Natural killer cell (primary cell): Measurements from ENCODE around the gene MFSD12. TPM values are rescaled to one million over a fixed set of nuclear protein-coding genes. Genes with fewer than 3 reads are reported as not detected.
A peak's percentile ranks its signal among the peaks of the same experiment; 100 is the strongest.

Experiments
- ATAC-seq, 3 donors: fragments of 150-1000 bp in 2 of 3; fragments of 200-7000 bp in 1 of 3; cut with Tn5 transposase; 1 replicate in 1 of 3; 2 replicates in 2 of 3; pipeline ENCODE4 v1.10.0; 2021; ENCODE audit warnings: mild to moderate bottlenecking in 2 of 3, moderate library complexity in 2 of 3
- DNase-seq, 2 donors: peaks; one replicate each; pipeline versions ENCODE4 v3.0.0 to v3.0.0-alpha.2; 2013 to 2021; ENCODE audit warnings: mixed read lengths in 1 of 2
- H3K27ac ChIP-seq: one replicate; pipeline ENCODE4 v1.5.1; 2013; ENCODE audit warnings: mild to moderate bottlenecking, low read length
- H3K27me3 ChIP-seq: one replicate; pipeline ENCODE4 v1.6.1; 2013; ENCODE audit warnings: low read length; ENCODE audit not compliant: control insufficient read depth, insufficient read depth
- H3K36me3 ChIP-seq: one replicate; pipeline ENCODE4 v1.6.1; 2013; ENCODE audit warnings: low read length; ENCODE audit not compliant: control insufficient read depth, insufficient read depth
- H3K4me1 ChIP-seq: one replicate; pipeline ENCODE4 v1.6.1; 2013; ENCODE audit warnings: low read length; ENCODE audit not compliant: control insufficient read depth, insufficient read depth
- H3K4me3 ChIP-seq: one replicate; pipeline ENCODE4 v1.5.1; 2013; ENCODE audit warnings: low read length
- H3K9me3 ChIP-seq: one replicate; pipeline ENCODE4 v1.6.1; 2013; ENCODE audit warnings: low read length; ENCODE audit not compliant: control insufficient read depth, insufficient read depth
- H3K27ac Mint-ChIP-seq, 2 donors: one replicate each; pipeline ENCODE4 v1.8.0; 2022; ENCODE audit warnings: mild to moderate bottlenecking in 2 of 2, mixed read lengths in 2 of 2, moderate library complexity in 1 of 2
- H3K27me3 Mint-ChIP-seq, 2 donors: one replicate each; pipeline ENCODE4 v1.8.0; 2022; ENCODE audit warnings: low read depth in 2 of 2, mixed read lengths in 2 of 2
- H3K36me3 Mint-ChIP-seq: one replicate; pipeline ENCODE4 v1.8.0; 2022; ENCODE audit warnings: mixed read lengths
- H3K4me1 Mint-ChIP-seq, 2 donors: one replicate each; pipeline ENCODE4 v1.8.0; 2022; ENCODE audit warnings: mixed read lengths in 2 of 2
- H3K4me3 Mint-ChIP-seq: one replicate; pipeline ENCODE4 v1.8.0; 2022; ENCODE audit warnings: mild to moderate bottlenecking, moderate library complexity, mixed read lengths
- H3K9me3 Mint-ChIP-seq, 2 donors: one replicate each; pipeline ENCODE4 v1.8.0; 2022; ENCODE audit warnings: mixed read lengths in 2 of 2
- CTCF ChIP-seq: fragments of 200-600 bp; IDR thresholded peaks from one replicate; pipeline ENCODE4 v1.8.0; 2022; ENCODE audit warnings: antibody characterized with exemption
- WGBS: methylation state at CpG from one replicate; pipeline ENCODE4 v1.1.7; 2013; ENCODE audit warnings: missing lambda C conversion rate; ENCODE audit not compliant: insufficient coverage; 5-methylcytosine and 5-hydroxymethylcytosine counted together
- intact Hi-C: fragments of 100-400 bp; cut with micrococcal nuclease; formaldehyde crosslinking; loops from one replicate; pipeline ENCODE4 v1.14.2; 2022
- total RNA-seq, 4 donors: library from RNA; stranded (reverse); fragments of 120-200 nt in 1 of 4; gene quantifications; one replicate each; pipeline versions ENCODE4 v1.2.3 to v1.2.4, GENCODE V29; 2013 to 2022

Gene MFSD12
- 10 to 100 TPM; 29.8 to 34.5 (median 33.6) TPM for total RNA-seq
- total RNA-seq (2013): 27.6 TPM

- Histone ChIP-seq H3K4me3 (peak within 1 kb of the TSS; percentile 89), H3K9me3 (no peaks in the 10 kb centered on the region), H3K27ac (peak within 1 kb of the TSS; percentile 64), H3K27me3 (no peaks in the 10 kb centered on the region), H3K36me3 (no peaks in the 10 kb centered on the region), H3K4me1 (peaks cover 50% of the 10 kb centered on the region)
- intact Hi-C loops: loop anchor here (1.0 kb wide), 1 partner anchor 15 kb away; the partner anchor contains the start of gene HMG20B
- DNase-seq (peak; percentile 97), ATAC-seq (peak; percentile 85 to 97 (median 92))
- peak within 1 kb of the TSS; percentile 83 to 98 for H3K27ac Mint-ChIP-seq
- H3K36me3 Mint-ChIP-seq: no peaks in the 10 kb centered on the region
- peak; percentile 5 for TF ChIP-seq CTCF
- H3K4me3 Mint-ChIP-seq: peak within 1 kb of the TSS; percentile 96
- H3K27me3 Mint-ChIP-seq: no peaks in the 10 kb centered on the region
- WGBS: under 1% methylated on average over 81 of the region's 81 CpGs
- no peaks in the 10 kb centered on the region for H3K9me3 Mint-ChIP-seq
- H3K4me1 Mint-ChIP-seq: peaks cover 21 to 37% of the 10 kb centered on the region in 2 donors
Measured at GRCh38 chr19:3557461-3558248, at the start of gene MFSD12. Gene MFSD12 (minus strand): TSS chr19:3557586. CDS start chr19:3557403, 183 bp downstream.

GRCh38 chr19:3606690-3607289 is 49.4 kb upstream of the MFSD12 start, which contains the start of gene TBXA2R:
Gene TBXA2R (minus strand): TSS chr19:3606875. CDS start chr19:3600634, 6,241 bp downstream.
- peaks cover 7 to 21% of the 10 kb centered on the region in 2 donors for H3K4me1 Mint-ChIP-seq
- WGBS: 4% methylated on average over 46 of the region's 46 CpGs
- no peak for TF ChIP-seq CTCF
- intact Hi-C loops: no loop called here
- Histone ChIP-seq H3K4me3 (peak within 1 kb of the TSS; percentile 36), H3K9me3 (no peaks in the 10 kb centered on the region), H3K27me3 (no peaks in the 10 kb centered on the region), H3K4me1 (peaks cover 52% of the 10 kb centered on the region), H3K27ac (no peak within 1 kb of the TSS), H3K36me3 (peaks cover 9% of the 10 kb centered on the region)
- H3K27ac Mint-ChIP-seq: peak within 1 kb of the TSS in 1 of 2 donors; percentile 42
- no peaks in the 10 kb centered on the region for H3K9me3 Mint-ChIP-seq
- H3K27me3 Mint-ChIP-seq: no peaks in the 10 kb centered on the region
- peak within 1 kb of the TSS; percentile 71 for H3K4me3 Mint-ChIP-seq
- H3K36me3 Mint-ChIP-seq: no peaks in the 10 kb centered on the region
- DNase-seq: peak; percentile 54 to 62
- ATAC-seq: peak in 2 of 3 donors; percentile 44 to 50

- Histone ChIP-seq H3K36me3 (peaks cover 4% of the 10 kb centered on the region), H3K27me3 (no peaks in the 10 kb centered on the region), H3K4me1 (peaks cover 52% of the 10 kb centered on the region), H3K9me3 (no peaks in the 10 kb centered on the region), H3K4me3 (peak overlapping the region; percentile 36), H3K27ac (no peak overlapping the region)
- H3K27ac Mint-ChIP-seq: no peak overlapping the region
- H3K4me1 Mint-ChIP-seq: peaks cover 7 to 21% of the 10 kb centered on the region in 2 donors
- H3K4me3 Mint-ChIP-seq: peak overlapping the region; percentile 38
- H3K9me3 Mint-ChIP-seq: no peaks in the 10 kb centered on the region
- no peaks in the 10 kb centered on the region for H3K36me3 Mint-ChIP-seq
- intact Hi-C loops: no loop called here
- WGBS: 2% methylated on average over 35 of the region's 35 CpGs
- TF ChIP-seq CTCF: no peak
- peak; percentile 41 to 54 (median 52) for ATAC-seq
- peak; percentile 38 to 55 for DNase-seq
- no peaks in the 10 kb centered on the region for H3K27me3 Mint-ChIP-seq
Measured at GRCh38 chr19:3606174-3606689, 48.8 kb upstream of the MFSD12 start.
